Measurements from ENCODE around the gene CAMTA1. TPM values are rescaled to one million over a fixed set of nuclear protein-coding genes. Genes with fewer than 3 reads are reported as not detected.

CAMTA1 gene
- total and polyA plus RNA-seq, 4 donors, result 18.0 to 93.5 (median 35.8) TPM

- Histone ChIP-seq H3K9me3 (ENCODE audit: control insufficient read depth in 4 of 4, low read length in 3 of 4) (peaks cover 0 to 3% (median 0%) of the 10 kb centered on the region in 4 donors), H3K4me3 (ENCODE audit: low read depth in 1 of 3, low read length in 3 of 3) (no peak overlapping the region), H3K36me3 (ENCODE audit: control insufficient read depth in 4 of 4, insufficient read depth in 3 of 4, low read depth in 1 of 4, low read length in 3 of 4) (no peaks in the 10 kb centered on the region), H3K4me1 (ENCODE audit: control insufficient read depth in 4 of 4, insufficient read depth in 4 of 4, low read length in 3 of 4) (peaks cover 9 to 15% (median 13%) of the 10 kb centered on the region in 4 donors), H3K9ac (ENCODE audit: low read depth in 1 of 2, low read length in 2 of 2) (no peak overlapping the region), H3K27ac (ENCODE audit: low read depth in 1 of 2, low read length in 2 of 2) (peak overlapping the region in 1 of 2 donors; percentile 6), H3K27me3 (ENCODE audit: control insufficient read depth in 4 of 4, insufficient read depth in 4 of 4, low read length in 3 of 4) (no peaks in the 10 kb centered on the region)
- DNase-seq (ENCODE audit: low spot score), result no peak
- TF ChIP-seq SP1 (IDR thresholded peaks at IDR 0.05) (no peak), EGR1 (IDR thresholded peaks at IDR 0.05; ENCODE audit: low read depth in 2 of 2) (no peak), NR2F2 (IDR thresholded peaks at IDR 0.05) (no peak), TAF1 (conservative IDR thresholded peaks at IDR 0.05) (no peak), CTCF (IDR thresholded peaks at IDR 0.05; ENCODE audit: low read depth, low read length, missing input control) (no peak), HNF4A (conservative IDR thresholded peaks at IDR 0.05) (peak in 1 of 2 donors; percentile 27), RXRA (IDR thresholded peaks at IDR 0.05) (peak in 1 of 2 donors; percentile 42), GABPA (IDR thresholded peaks at IDR 0.05 in 1 of 2, conservative IDR thresholded peaks at IDR 0.05 in 1 of 2) (no peak), FOXA2 (IDR thresholded peaks at IDR 0.05) (no peak), ATF3 (IDR thresholded peaks at IDR 0.05) (no peak), YY1 (IDR thresholded peaks at IDR 0.05) (peak; percentile 54), REST (IDR thresholded peaks at IDR 0.05) (peak; percentile 17), HNF4G (IDR thresholded peaks at IDR 0.05) (no peak), FOXA1 (IDR thresholded peaks at IDR 0.05) (no peak), JUND (IDR thresholded peaks at IDR 0.05) (no peak), RAD21 (IDR thresholded peaks at IDR 0.05) (no peak), ZBTB33 (IDR thresholded peaks at IDR 0.05) (no peak)
- TF ChIP-seq, protein P1, sequence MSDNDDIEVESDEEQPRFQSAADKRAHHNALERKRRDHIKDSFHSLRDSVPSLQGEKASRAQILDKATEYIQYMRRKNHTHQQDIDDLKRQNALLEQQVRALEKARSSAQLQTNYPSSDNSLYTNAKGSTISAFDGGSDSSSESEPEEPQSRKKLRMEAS (IDR thresholded peaks at IDR 0.05), result no peak
- 39% methylated on average over 17 of the region's 17 CpGs for WGBS
These were observed 322.0 kb downstream of the CAMTA1 start for GRCh38 chr1:7107109-7107830.

Measured in liver (tissue), 9 donors.